Type B pancreatic cell (in vitro differentiated cells): Measurements from ENCODE around the gene LRP1B. TPM values are rescaled to one million over a fixed set of nuclear protein-coding genes. Genes with fewer than 3 reads are reported as not detected.

Experiments used
- DNase-seq: peaks from one replicate; pipeline ENCODE4 v3.0.0; 2021; ENCODE audit warnings: mixed read lengths; ENCODE audit not compliant: unreplicated experiment; ENCODE audit errors: extremely low spot score
- H3K27ac Mint-ChIP-seq: 2 replicates; pipeline ENCODE4 v1.8.0; 2021; ENCODE audit warnings: mild to moderate bottlenecking, mixed read lengths
- H3K27me3 Mint-ChIP-seq: 2 replicates; pipeline ENCODE4 v1.8.0; 2021; ENCODE audit warnings: mixed read lengths
- H3K36me3 Mint-ChIP-seq: 2 replicates; pipeline ENCODE4 v1.8.0; 2021; ENCODE audit warnings: mixed read lengths
- H3K4me1 Mint-ChIP-seq: one replicate; pipeline ENCODE4 v1.8.0; 2021; ENCODE audit warnings: mixed read lengths; ENCODE audit not compliant: unreplicated experiment
- H3K4me3 Mint-ChIP-seq: 2 replicates; pipeline ENCODE4 v1.8.0; 2021; ENCODE audit warnings: mild to moderate bottlenecking, mixed read lengths
- H3K9me3 Mint-ChIP-seq: 2 replicates; pipeline ENCODE4 v1.8.0; 2021; ENCODE audit warnings: mixed read lengths
- CTCF ChIP-seq: fragments of 200-600 bp; sonication (generic); conservative IDR thresholded peaks from 2 replicates; pipeline ENCODE4 v1.5.0; 2021; ENCODE audit warnings: antibody characterized with exemption, mild to moderate bottlenecking
- microRNA-seq: library from miRNA; unstranded; fragments of <30 nt; microRNA quantifications from one replicate; pipeline ENCODE4, GENCODE V29; 2020
- total RNA-seq: library from RNA; stranded (reverse); gene quantifications from 2 replicates; pipeline ENCODE4 v1.2.1, GENCODE V29; 2021; ENCODE audit warnings: low replicate concordance

The LRP1B gene
- total RNA-seq, 1 donor from 2014 or later: 16.0 TPM

GRCh38 chr2:140186313-140186712, 1944.5 kb downstream of the LRP1B start:
- no peak for TF ChIP-seq CTCF
- no peak overlapping the region for H3K27ac Mint-ChIP-seq

GRCh38 chr2:140185076-140185475, 1945.7 kb downstream of the LRP1B start:
- no peak for TF ChIP-seq CTCF
- no peak overlapping the region for H3K27ac Mint-ChIP-seq
- H3K9me3 Mint-ChIP-seq: no peaks in the 10 kb centered on the region

More at GRCh38 chr2:140186313-140186712, 1944.5 kb downstream of the LRP1B start:
- Mint-ChIP-seq H3K27me3 (peaks cover 3% of the 10 kb centered on the region), H3K4me1 (no peaks in the 10 kb centered on the region), H3K9me3 (no peaks in the 10 kb centered on the region), H3K36me3 (no peaks in the 10 kb centered on the region), H3K4me3 (no peak overlapping the region)
- no peak for DNase-seq

GRCh38 chr2:140183056-140183765, 1947.6 kb downstream of the LRP1B start:
- no peaks in the 10 kb centered on the region for H3K9me3 Mint-ChIP-seq
- H3K36me3 Mint-ChIP-seq: no peaks in the 10 kb centered on the region
- no peak for DNase-seq
- H3K4me1 Mint-ChIP-seq: no peaks in the 10 kb centered on the region
- H3K27ac Mint-ChIP-seq: no peak overlapping the region
- H3K27me3 Mint-ChIP-seq: peaks cover 6% of the 10 kb centered on the region
- no peak for TF ChIP-seq CTCF
- H3K4me3 Mint-ChIP-seq: no peak overlapping the region

More at GRCh38 chr2:140185076-140185475, 1945.7 kb downstream of the LRP1B start:
- Mint-ChIP-seq H3K27me3 (peaks cover 6% of the 10 kb centered on the region), H3K4me3 (no peak overlapping the region), H3K4me1 (no peaks in the 10 kb centered on the region), H3K36me3 (no peaks in the 10 kb centered on the region)
- no peak for DNase-seq

Small RNAs within 50 kb of the gene (microRNA-seq; reads per million reads assigned to microRNA genes)
- gene MIR7157: not detected
